ENCODE measurements around the gene ENOSF1.

Gene ENOSF1

GRCh38 chr18:713135-713490 lies 683 bp upstream of the ENOSF1 start:
- DNase-seq (ENCODE audit: low read depth), result no peak
- no peak for TF ChIP-seq CTCF (conservative IDR thresholded peaks at IDR 0.05; ENCODE audit: low read depth, low read length)
- H3K4me3 ChIP-seq (ENCODE audit: low read length), result peak overlapping the region; percentile 51

- peak overlapping the region; percentile 81 for H3K4me3 ChIP-seq (ENCODE audit: low read length)
- peak; percentile 60 for DNase-seq (ENCODE audit: low read depth)
- no peak for TF ChIP-seq CTCF (conservative IDR thresholded peaks at IDR 0.05; ENCODE audit: low read depth, low read length)
Observed at GRCh38 chr18:711657-712400, 601 bp downstream of the ENOSF1 start.

- peak overlapping the region; percentile 81 for H3K4me3 ChIP-seq (ENCODE audit: low read length)
- no peak for TF ChIP-seq CTCF (conservative IDR thresholded peaks at IDR 0.05; ENCODE audit: low read depth, low read length)
- no peak for DNase-seq (ENCODE audit: low read depth)
Observed at GRCh38 chr18:711310-711656, 1.1 kb downstream of the ENOSF1 start.

GRCh38 chr18:710418-711300 lies 1.8 kb downstream of the ENOSF1 start:
- TF ChIP-seq CTCF (conservative IDR thresholded peaks at IDR 0.05; ENCODE audit: low read depth, low read length), result no peak
- H3K4me3 ChIP-seq (ENCODE audit: low read length), result peak overlapping the region; percentile 81
- DNase-seq (ENCODE audit: low read depth), result peak; percentile 43

- H3K4me3 ChIP-seq (ENCODE audit: low read length), result no peak overlapping the region
- no peak for DNase-seq (ENCODE audit: low read depth)
- no peak for TF ChIP-seq CTCF (conservative IDR thresholded peaks at IDR 0.05; ENCODE audit: low read depth, low read length)
Observed at GRCh38 chr18:709771-710170, 2.7 kb downstream of the ENOSF1 start.

GRCh38 chr18:708096-708495 lies 4.3 kb downstream of the ENOSF1 start:
- H3K4me3 ChIP-seq (ENCODE audit: low read length), result no peak overlapping the region
- TF ChIP-seq CTCF (conservative IDR thresholded peaks at IDR 0.05; ENCODE audit: low read depth, low read length), result no peak
- no peak for DNase-seq (ENCODE audit: low read depth)
